ENCODE results near the gene JAG2.

DNA sequence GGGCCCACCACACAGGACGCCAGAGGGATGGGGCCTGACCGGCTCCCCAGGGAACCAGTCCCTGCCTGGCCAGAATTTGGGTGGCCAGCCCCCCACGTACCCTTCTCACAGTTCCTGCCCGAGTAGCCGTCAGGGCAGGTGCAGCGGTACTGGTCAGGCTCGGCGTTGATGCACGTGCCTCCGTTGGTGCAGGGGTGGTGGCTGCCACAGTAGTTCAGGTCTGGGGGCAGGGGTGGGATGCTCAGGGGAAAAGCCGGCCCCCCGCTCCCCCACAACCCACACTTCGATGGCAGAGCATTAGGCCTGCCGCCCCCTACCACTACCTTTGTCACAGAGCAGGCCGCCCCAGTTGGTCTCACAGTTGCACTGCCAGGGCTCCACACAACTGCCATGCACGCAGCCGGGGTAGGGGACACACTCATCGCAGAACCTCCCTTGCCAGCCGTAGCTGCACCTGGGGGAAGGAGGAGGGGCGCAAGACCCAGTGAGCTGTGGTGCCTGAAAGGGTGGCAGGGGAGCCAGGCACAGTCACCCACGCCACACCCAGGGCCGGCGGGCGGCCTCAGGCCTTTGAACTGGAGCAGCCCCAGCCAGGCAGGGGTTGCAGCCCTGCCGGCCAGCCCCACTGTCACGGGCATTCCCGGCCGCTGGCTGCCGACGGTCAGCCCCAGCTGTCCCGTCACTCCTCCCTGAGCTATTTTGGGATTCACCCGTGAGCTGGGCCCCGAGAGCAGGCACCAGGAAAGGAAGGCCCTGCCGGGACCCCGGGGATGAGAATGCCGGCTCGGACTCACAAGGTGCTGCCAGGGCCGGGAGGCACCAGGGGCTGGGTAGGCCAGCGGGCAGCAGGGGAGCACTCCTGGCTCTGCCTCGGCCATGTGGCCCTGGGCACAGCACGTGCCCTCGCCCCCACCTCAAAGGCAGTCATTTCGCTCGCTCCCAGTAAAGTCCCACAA lies 16.5 kb downstream of the JAG2 start:
- TF ChIP-seq POLR2A (IDR thresholded peaks at IDR 0.05) (no peak), CTCF (IDR thresholded peaks at IDR 0.05) (no peak)

All from testis (tissue), 2 donors.